ENCODE results near the gene NDST4.

The NDST4 gene

GRCh38 chr4:114866901-114867670 lies 246.3 kb downstream of the NDST4 start:
- Histone ChIP-seq H3K27me3 (ENCODE audit: insufficient read depth, low read length, poor library complexity) (no peaks in the 10 kb centered on the region), H3K4me1 (ENCODE audit: insufficient read depth, low read length) (no peaks in the 10 kb centered on the region), H3K9me3 (ENCODE audit: insufficient read depth, low read length, severe bottlenecking) (no peaks in the 10 kb centered on the region), H3K27ac (ENCODE audit: low read length) (no peak overlapping the region), H2AFZ (ENCODE audit: low read depth, low read length) (no peak overlapping the region), H3K79me2 (ENCODE audit: insufficient read depth, low read length) (no peaks in the 10 kb centered on the region), H3K4me3 (ENCODE audit: low read depth in 1 of 2, low read length in 2 of 2) (no peak overlapping the region), H4K20me1 (ENCODE audit: insufficient read depth, low read length) (no peaks in the 10 kb centered on the region), H3K36me3 (ENCODE audit: insufficient read depth, low read length) (no peaks in the 10 kb centered on the region), H3K4me2 (ENCODE audit: insufficient read depth, low read length) (no peak overlapping the region), H3K9ac (ENCODE audit: low read depth, low read length) (no peak overlapping the region)
- DNase-seq: no peak
- TF ChIP-seq EZH2 (IDR thresholded peaks at IDR 0.05; ENCODE audit: borderline replicate concordance, low read depth, low read length, severe bottlenecking) (no peak), CTCF (IDR thresholded peaks at IDR 0.05; ENCODE audit: borderline replicate concordance, extremely low read depth, low read length, poor library complexity, severe bottlenecking) (no peak)
- ATAC-seq (ENCODE audit: insufficient read depth, low read depth): no peak

GRCh38 chr4:114864060-114864459 lies 249.4 kb downstream of the NDST4 start:
- Histone ChIP-seq H3K27me3 (ENCODE audit: insufficient read depth, low read length, poor library complexity) (no peaks in the 10 kb centered on the region), H3K36me3 (ENCODE audit: insufficient read depth, low read length) (no peaks in the 10 kb centered on the region), H3K4me3 (ENCODE audit: low read depth in 1 of 2, low read length in 2 of 2) (no peak overlapping the region), H3K4me2 (ENCODE audit: insufficient read depth, low read length) (no peak overlapping the region), H3K27ac (ENCODE audit: low read length) (no peak overlapping the region), H3K9me3 (ENCODE audit: insufficient read depth, low read length, severe bottlenecking) (no peaks in the 10 kb centered on the region), H3K4me1 (ENCODE audit: insufficient read depth, low read length) (no peaks in the 10 kb centered on the region), H3K9ac (ENCODE audit: low read depth, low read length) (no peak overlapping the region), H3K79me2 (ENCODE audit: insufficient read depth, low read length) (no peaks in the 10 kb centered on the region), H2AFZ (ENCODE audit: low read depth, low read length) (no peak overlapping the region), H4K20me1 (ENCODE audit: insufficient read depth, low read length) (no peaks in the 10 kb centered on the region)
- ATAC-seq (ENCODE audit: insufficient read depth, low read depth) (no peak), DNase-seq (no peak)
- no peak for TF ChIP-seq CTCF (IDR thresholded peaks at IDR 0.05; ENCODE audit: borderline replicate concordance, extremely low read depth, low read length, poor library complexity, severe bottlenecking)
- no peak for TF ChIP-seq EZH2 (IDR thresholded peaks at IDR 0.05; ENCODE audit: borderline replicate concordance, low read depth, low read length, severe bottlenecking)

- Histone ChIP-seq H4K20me1 (ENCODE audit: insufficient read depth, low read length) (no peaks in the 10 kb centered on the region), H3K36me3 (ENCODE audit: insufficient read depth, low read length) (no peaks in the 10 kb centered on the region), H3K27ac (ENCODE audit: low read length) (no peak overlapping the region), H3K4me2 (ENCODE audit: insufficient read depth, low read length) (no peak overlapping the region), H3K9ac (ENCODE audit: low read depth, low read length) (no peak overlapping the region), H3K4me3 (ENCODE audit: low read depth in 1 of 2, low read length in 2 of 2) (no peak overlapping the region), H3K79me2 (ENCODE audit: insufficient read depth, low read length) (no peaks in the 10 kb centered on the region), H2AFZ (ENCODE audit: low read depth, low read length) (no peak overlapping the region), H3K27me3 (ENCODE audit: insufficient read depth, low read length, poor library complexity) (no peaks in the 10 kb centered on the region), H3K9me3 (ENCODE audit: insufficient read depth, low read length, severe bottlenecking) (no peaks in the 10 kb centered on the region), H3K4me1 (ENCODE audit: insufficient read depth, low read length) (no peaks in the 10 kb centered on the region)
- TF ChIP-seq EZH2 (IDR thresholded peaks at IDR 0.05; ENCODE audit: borderline replicate concordance, low read depth, low read length, severe bottlenecking): no peak
- no peak for TF ChIP-seq CTCF (IDR thresholded peaks at IDR 0.05; ENCODE audit: borderline replicate concordance, extremely low read depth, low read length, poor library complexity, severe bottlenecking)
- ATAC-seq (ENCODE audit: insufficient read depth, low read depth) (no peak), DNase-seq (no peak)
Observed at GRCh38 chr4:114860786-114861185, 252.6 kb downstream of the NDST4 start.

Data from DND-41 (cell line).